Breast epithelium (tissue), 4 donors: ENCODE data around the gene PARP1. TPM values are rescaled to one million over a fixed set of nuclear protein-coding genes. Genes with fewer than 3 reads are reported as not detected.

Source experiments
- DNase-seq, 2 donors: peaks; one replicate each; pipeline ENCODE4 v3.0.0-alpha.2; 2019; ENCODE audit warnings: low spot score in 2 of 2
- H3K27ac ChIP-seq, 2 donors: fragments of 200-600 bp; sonication (generic) in 1 of 2; one replicate each; pipeline ENCODE4 v1.5.1; 2016 to 2019; ENCODE audit warnings: mild to moderate bottlenecking in 1 of 2
- H3K27me3 ChIP-seq, 2 donors: fragments of 200-600 bp; sonication (generic) in 1 of 2; one replicate each; pipeline versions ENCODE4 v1.5.1 to v1.6.0; 2017 to 2019; ENCODE audit warnings: control low read depth in 1 of 2, mild to moderate bottlenecking in 1 of 2
- H3K36me3 ChIP-seq: fragments of 200-600 bp; one replicate; pipeline ENCODE4 v1.5.1; 2019
- H3K4me1 ChIP-seq, 2 donors: fragments of 200-600 bp; sonication (generic); one replicate each; pipeline ENCODE4 v1.5.1; 2016 to 2019; ENCODE audit warnings: control low read depth in 1 of 2
- H3K4me3 ChIP-seq, 3 donors: fragments of 200-600 bp; sonication (generic); 1 replicate in 2 of 3; 2 replicates in 1 of 3; pipeline ENCODE4 v1.5.1; 2016 to 2019; ENCODE audit warnings: mild to moderate bottlenecking in 3 of 3, moderate library complexity in 2 of 3
- H3K9me3 ChIP-seq, 2 donors: fragments of 200-600 bp; sonication (generic) in 1 of 2; one replicate each; pipeline ENCODE4 v1.5.1; 2016 to 2019; ENCODE audit warnings: control low read depth in 1 of 2
- POLR2A ChIP-seq: fragments of 450-650 bp; IDR thresholded peaks from one replicate; pipeline ENCODE4 v1.6.1; 2016; ENCODE audit warnings: antibody characterized with exemption, mild to moderate bottlenecking, moderate library complexity
- POLR2AphosphoS5 ChIP-seq, 3 donors: sonication (generic); formaldehyde crosslinking; IDR thresholded peaks; one replicate each; pipeline ENCODE4 v1.6.1; 2017; ENCODE audit warnings: antibody characterized with exemption in 3 of 3
- intact Hi-C: fragments of 100-400 bp; cut with DNase I; formaldehyde crosslinking; loops from one replicate; pipeline ENCODE4 v1.15.1; 2023; ENCODE audit warnings: low total_unique reads
- total RNA-seq, 3 donors: library from RNA; depleted of rRNA; stranded (reverse); fragments of >200 nt; gene quantifications; one replicate each; pipeline ENCODE4 v1.1.0, GENCODE V29; 2016
- TF ChIP-seq, protein P1 (sequence below), 3 donors: fragments of 450-650 bp; IDR thresholded peaks; one replicate each; pipeline ENCODE4 v1.5.1; 2016 to 2017; ENCODE audit warnings: antibody characterized with exemption in 3 of 3, mild to moderate bottlenecking in 3 of 3, moderate library complexity in 3 of 3

Gene PARP1
- total RNA-seq, 3 donors from 2014 or later: 53.0 to 83.9 (median 72.3) TPM

DNA sequence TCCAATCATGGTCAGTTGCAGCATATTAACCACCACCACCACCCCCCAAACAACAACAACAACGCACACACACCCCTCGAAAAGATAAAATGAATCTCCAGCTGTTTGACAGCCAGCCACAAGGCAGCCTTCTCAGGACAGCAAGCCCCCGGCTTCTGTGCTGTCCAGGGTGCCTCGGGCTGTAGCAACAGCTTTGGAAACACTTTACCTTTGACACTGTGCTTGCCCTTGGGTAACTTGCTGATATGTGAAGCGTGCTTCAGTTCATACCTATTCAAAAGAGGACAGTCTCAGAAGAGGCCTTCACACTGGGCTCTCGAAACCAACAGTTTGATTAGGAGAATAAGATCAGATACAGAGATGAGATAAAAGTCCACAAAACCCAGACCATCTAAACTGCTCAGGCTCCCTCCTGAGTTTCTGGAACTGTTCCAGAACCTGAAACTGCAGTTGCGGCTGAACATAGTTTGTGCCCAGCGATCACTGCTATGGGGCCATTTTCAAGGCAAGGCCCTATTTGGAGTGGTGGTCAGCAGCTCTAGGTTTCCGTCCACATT lies 44.9 kb downstream of the PARP1 start:
- Histone ChIP-seq H3K27me3 (no peaks in the 10 kb centered on the region), H3K4me1 (no peaks in the 10 kb centered on the region), H3K9me3 (no peaks in the 10 kb centered on the region), H3K4me3 (no peak overlapping the region), H3K36me3 (peaks cover 10% of the 10 kb centered on the region), H3K27ac (no peak overlapping the region)
- intact Hi-C loops: no loop called here
- TF ChIP-seq POLR2AphosphoS5 (IDR thresholded peaks at IDR 0.05): no peak
- TF ChIP-seq POLR2A: no peak
- TF ChIP-seq, protein P1, sequence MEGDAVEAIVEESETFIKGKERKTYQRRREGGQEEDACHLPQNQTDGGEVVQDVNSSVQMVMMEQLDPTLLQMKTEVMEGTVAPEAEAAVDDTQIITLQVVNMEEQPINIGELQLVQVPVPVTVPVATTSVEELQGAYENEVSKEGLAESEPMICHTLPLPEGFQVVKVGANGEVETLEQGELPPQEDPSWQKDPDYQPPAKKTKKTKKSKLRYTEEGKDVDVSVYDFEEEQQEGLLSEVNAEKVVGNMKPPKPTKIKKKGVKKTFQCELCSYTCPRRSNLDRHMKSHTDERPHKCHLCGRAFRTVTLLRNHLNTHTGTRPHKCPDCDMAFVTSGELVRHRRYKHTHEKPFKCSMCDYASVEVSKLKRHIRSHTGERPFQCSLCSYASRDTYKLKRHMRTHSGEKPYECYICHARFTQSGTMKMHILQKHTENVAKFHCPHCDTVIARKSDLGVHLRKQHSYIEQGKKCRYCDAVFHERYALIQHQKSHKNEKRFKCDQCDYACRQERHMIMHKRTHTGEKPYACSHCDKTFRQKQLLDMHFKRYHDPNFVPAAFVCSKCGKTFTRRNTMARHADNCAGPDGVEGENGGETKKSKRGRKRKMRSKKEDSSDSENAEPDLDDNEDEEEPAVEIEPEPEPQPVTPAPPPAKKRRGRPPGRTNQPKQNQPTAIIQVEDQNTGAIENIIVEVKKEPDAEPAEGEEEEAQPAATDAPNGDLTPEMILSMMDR (IDR thresholded peaks at IDR 0.05): no peak
- DNase-seq: no peak

DNA sequence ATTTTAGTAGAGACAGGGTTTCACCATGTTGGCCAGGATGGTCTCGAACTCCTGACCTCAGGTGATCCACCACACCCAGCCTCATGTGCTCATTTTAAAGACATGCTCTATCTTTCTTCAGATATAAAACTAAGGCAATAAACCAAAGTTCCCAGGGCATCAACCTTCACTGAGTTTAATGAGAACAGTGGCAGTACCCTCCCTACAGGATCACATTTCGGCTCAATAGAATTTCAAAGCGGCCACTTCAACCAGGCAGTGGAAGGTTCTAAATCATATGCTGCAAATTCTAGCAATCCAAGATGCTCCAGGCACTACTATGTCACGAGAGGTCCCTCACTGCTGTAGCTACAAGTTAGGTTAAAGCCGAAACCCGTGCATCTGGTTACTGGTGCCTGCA lies 45.5 kb downstream of the PARP1 start:
- Histone ChIP-seq H3K9me3 (no peaks in the 10 kb centered on the region), H3K4me1 (no peaks in the 10 kb centered on the region), H3K27ac (no peak overlapping the region), H3K4me3 (no peak overlapping the region), H3K36me3 (peaks cover 4% of the 10 kb centered on the region), H3K27me3 (no peaks in the 10 kb centered on the region)
- DNase-seq: no peak
- intact Hi-C loops: no loop called here
- TF ChIP-seq POLR2AphosphoS5 (IDR thresholded peaks at IDR 0.05) (no peak), POLR2A (no peak)
- TF ChIP-seq, protein P1 (IDR thresholded peaks at IDR 0.05): no peak

DNA sequence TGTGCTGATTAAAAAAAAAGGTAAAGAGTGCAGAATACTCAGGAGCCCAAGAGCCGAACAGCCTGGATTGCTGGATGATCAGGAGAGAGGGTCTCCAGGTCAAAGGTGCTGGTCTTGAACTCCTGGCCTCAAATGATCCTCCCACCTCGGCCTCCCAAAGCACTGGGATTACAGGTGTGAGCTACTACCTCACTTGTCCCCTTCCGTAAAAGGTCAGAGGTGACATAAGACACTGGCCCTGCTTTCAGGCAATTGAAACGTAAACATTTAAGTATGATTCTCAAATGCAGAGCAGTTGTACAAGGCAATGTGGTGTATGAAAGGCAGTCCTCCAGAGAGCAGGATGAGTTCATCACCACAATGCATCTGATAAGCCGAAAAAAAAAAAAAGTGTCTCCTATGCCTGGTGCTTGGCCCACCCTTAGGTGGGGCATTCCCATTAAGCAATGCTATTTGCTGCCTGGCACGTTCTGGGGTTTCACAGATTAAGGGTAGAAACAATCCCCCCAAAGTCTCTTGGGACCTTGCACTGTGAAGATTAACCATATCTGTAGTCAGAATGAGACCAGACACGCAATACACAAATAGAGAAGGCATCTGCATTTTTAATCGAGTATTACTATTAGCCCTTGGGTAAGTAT lies 47.7 kb downstream of the PARP1 start:
- no peak for DNase-seq
- intact Hi-C loops: no loop called here
- Histone ChIP-seq H3K27me3 (no peaks in the 10 kb centered on the region), H3K4me1 (no peaks in the 10 kb centered on the region), H3K36me3 (peaks cover 4% of the 10 kb centered on the region), H3K27ac (no peak overlapping the region), H3K4me3 (no peak overlapping the region), H3K9me3 (no peaks in the 10 kb centered on the region)
- TF ChIP-seq POLR2A (no peak), POLR2AphosphoS5 (IDR thresholded peaks at IDR 0.05) (no peak)
- TF ChIP-seq, protein P1 (IDR thresholded peaks at IDR 0.05): no peak

DNA sequence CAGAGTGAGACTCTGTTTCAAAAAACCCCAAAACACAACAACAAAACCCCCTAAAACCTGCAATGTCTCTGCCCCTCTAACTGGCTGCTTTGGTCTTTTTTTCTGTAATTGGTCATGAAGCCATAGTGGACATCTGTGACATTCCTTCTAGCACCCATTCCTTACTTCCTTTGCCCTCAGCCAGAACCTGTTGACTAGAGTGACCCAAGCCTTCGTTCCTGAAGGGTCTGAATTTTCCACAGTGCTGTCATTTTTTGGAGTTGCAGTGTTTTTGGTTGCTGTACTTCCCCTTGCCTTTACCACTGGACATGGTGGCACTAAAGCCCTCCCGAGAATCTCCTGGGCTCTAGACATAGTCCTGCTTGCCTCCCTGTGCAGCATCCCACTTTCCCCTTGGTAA lies 50.5 kb downstream of the PARP1 start:
- intact Hi-C loops: no loop called here
- no peak overlapping the region for H3K4me3 ChIP-seq
- H3K9me3 ChIP-seq: no peaks in the 10 kb centered on the region
- DNase-seq: no peak
- peaks cover 4% of the 10 kb centered on the region for H3K36me3 ChIP-seq
- H3K27ac ChIP-seq: no peak overlapping the region
- H3K4me1 ChIP-seq: no peaks in the 10 kb centered on the region
- H3K27me3 ChIP-seq: no peaks in the 10 kb centered on the region
- TF ChIP-seq, protein P1 (IDR thresholded peaks at IDR 0.05): no peak
- no peak for TF ChIP-seq POLR2AphosphoS5 (IDR thresholded peaks at IDR 0.05)
- no peak for TF ChIP-seq POLR2A

DNA sequence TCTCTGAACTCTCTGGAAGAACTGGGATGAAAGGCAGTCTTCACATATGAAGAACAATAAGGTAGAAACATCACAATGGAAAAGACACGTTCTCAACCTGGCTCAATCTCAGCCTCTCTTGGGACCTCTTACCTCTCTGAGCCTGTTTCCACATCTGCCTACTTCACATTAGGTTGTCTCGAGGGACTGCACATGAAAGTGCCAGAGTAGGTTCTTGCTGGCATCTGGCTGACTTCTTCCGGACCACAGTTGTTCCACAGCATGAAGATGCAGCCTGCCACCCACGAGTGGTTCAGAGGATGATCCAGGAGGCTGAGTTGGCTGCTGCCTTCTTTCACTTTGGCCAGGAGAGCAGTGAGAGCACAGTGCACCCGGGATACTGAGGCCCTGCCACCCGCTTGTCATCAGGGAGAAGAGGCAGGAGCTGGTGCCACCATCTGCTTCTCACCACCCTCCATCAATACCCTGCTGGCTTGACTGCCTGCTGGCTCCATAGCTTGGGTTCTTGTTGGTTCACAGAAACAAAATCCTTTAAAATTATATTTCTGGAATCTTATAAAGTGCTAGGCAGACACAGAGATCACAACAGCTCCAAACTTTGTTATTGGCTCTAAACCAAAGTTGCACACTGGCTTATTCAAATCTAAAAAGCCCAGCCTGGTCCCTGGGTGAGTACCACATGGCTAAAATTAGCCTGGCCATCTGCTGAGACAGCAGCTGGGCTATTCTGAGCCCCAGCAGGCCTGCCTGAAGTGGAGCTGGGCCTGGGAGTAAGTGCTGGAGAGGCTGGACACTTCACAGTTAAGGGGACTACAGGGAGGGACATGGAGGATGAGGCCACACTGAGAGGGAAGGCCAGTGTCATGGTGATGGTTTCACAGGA lies 52.0 kb downstream of the PARP1 start:
- Histone ChIP-seq H3K4me3 (no peak overlapping the region), H3K36me3 (no peaks in the 10 kb centered on the region), H3K27me3 (no peaks in the 10 kb centered on the region), H3K4me1 (no peaks in the 10 kb centered on the region), H3K27ac (no peak overlapping the region), H3K9me3 (no peaks in the 10 kb centered on the region)
- TF ChIP-seq, protein P1 (IDR thresholded peaks at IDR 0.05): no peak
- no peak for TF ChIP-seq POLR2A
- TF ChIP-seq POLR2AphosphoS5 (IDR thresholded peaks at IDR 0.05): no peak
- DNase-seq: no peak
- intact Hi-C loops: no loop called here
